Mucosa of rectum (tissue), 2 donors: ENCODE data around the gene SLC6A3.

ENCODE experiments used
- H3K27ac ChIP-seq, 2 donors: one replicate each; pipeline ENCODE4 v1.7.0; 2013; ENCODE audit warnings: inconsistent platforms in 2 of 2, low read depth in 2 of 2, low read length in 2 of 2
- H3K27me3 ChIP-seq, 2 donors: one replicate each; pipeline ENCODE4 v1.7.0; 2013; ENCODE audit warnings: low read length in 2 of 2; ENCODE audit not compliant: control insufficient read depth in 2 of 2, insufficient read depth in 2 of 2
- H3K36me3 ChIP-seq, 2 donors: one replicate each; pipeline ENCODE4 v1.7.0; 2013; ENCODE audit warnings: low read length in 2 of 2; ENCODE audit not compliant: control insufficient read depth in 2 of 2, insufficient read depth in 2 of 2
- H3K4me1 ChIP-seq, 2 donors: one replicate each; pipeline ENCODE4 v1.7.0; 2013; ENCODE audit warnings: low read length in 2 of 2, mild to moderate bottlenecking in 1 of 2; ENCODE audit not compliant: control insufficient read depth in 2 of 2, insufficient read depth in 2 of 2
- H3K4me3 ChIP-seq, 2 donors: one replicate each; pipeline ENCODE4 v1.7.0; 2013; ENCODE audit warnings: low read length in 2 of 2
- H3K9ac ChIP-seq, 2 donors: one replicate each; pipeline ENCODE4 v1.7.0; 2013; ENCODE audit warnings: low read length in 2 of 2, low read depth in 1 of 2, mild to moderate bottlenecking in 1 of 2
- H3K9me3 ChIP-seq, 2 donors: one replicate each; pipeline ENCODE4 v1.7.0; 2013; ENCODE audit warnings: low read length in 2 of 2; ENCODE audit not compliant: control insufficient read depth in 2 of 2
- donor health status: healthy.
- donor health status: Normal muscosa, but diverticular disease.

SLC6A3 gene

GRCh38 chr5:1421521-1422341, 23.5 kb downstream of the SLC6A3 start:
- Histone ChIP-seq H3K4me1 (no peaks in the 10 kb centered on the region), H3K27me3 (no peaks in the 10 kb centered on the region), H3K27ac (no peak overlapping the region), H3K36me3 (no peaks in the 10 kb centered on the region), H3K4me3 (no peak overlapping the region), H3K9ac (no peak overlapping the region), H3K9me3 (no peaks in the 10 kb centered on the region)

- Histone ChIP-seq H3K4me1 (no peaks in the 10 kb centered on the region), H3K27me3 (no peaks in the 10 kb centered on the region), H3K27ac (no peak overlapping the region), H3K9me3 (no peaks in the 10 kb centered on the region), H3K9ac (no peak overlapping the region), H3K4me3 (no peak overlapping the region), H3K36me3 (no peaks in the 10 kb centered on the region)
These were observed 24.7 kb downstream of the SLC6A3 start for GRCh38 chr5:1420211-1421195.

- H3K9me3 ChIP-seq: no peaks in the 10 kb centered on the region
- H3K4me3 ChIP-seq: no peak overlapping the region
- no peaks in the 10 kb centered on the region for H3K36me3 ChIP-seq
- H3K27me3 ChIP-seq: no peaks in the 10 kb centered on the region
- H3K27ac ChIP-seq: no peak overlapping the region
- no peak overlapping the region for H3K9ac ChIP-seq
- no peaks in the 10 kb centered on the region for H3K4me1 ChIP-seq
These were observed 25.6 kb downstream of the SLC6A3 start for GRCh38 chr5:1419476-1420210.

GRCh38 chr5:1418921-1419280, 26.3 kb downstream of the SLC6A3 start:
- Histone ChIP-seq H3K9ac (no peak overlapping the region), H3K36me3 (no peaks in the 10 kb centered on the region), H3K9me3 (no peaks in the 10 kb centered on the region), H3K27me3 (no peaks in the 10 kb centered on the region), H3K4me1 (no peaks in the 10 kb centered on the region), H3K4me3 (no peak overlapping the region), H3K27ac (no peak overlapping the region)

- no peak overlapping the region for H3K9ac ChIP-seq
- no peaks in the 10 kb centered on the region for H3K27me3 ChIP-seq
- H3K4me1 ChIP-seq: no peaks in the 10 kb centered on the region
- H3K36me3 ChIP-seq: no peaks in the 10 kb centered on the region
- H3K4me3 ChIP-seq: no peak overlapping the region
- H3K27ac ChIP-seq: no peak overlapping the region
- H3K9me3 ChIP-seq: no peaks in the 10 kb centered on the region
These were observed 26.9 kb downstream of the SLC6A3 start for GRCh38 chr5:1418238-1418920.

- Histone ChIP-seq H3K4me3 (no peak overlapping the region), H3K9ac (no peak overlapping the region), H3K27me3 (no peaks in the 10 kb centered on the region)
These were observed 27.5 kb downstream of the SLC6A3 start for GRCh38 chr5:1417586-1418225.

GRCh38 chr5:1416856-1417469, 28.3 kb downstream of the SLC6A3 start:
- Histone ChIP-seq H3K4me3 (no peak overlapping the region), H3K4me1 (no peaks in the 10 kb centered on the region), H3K27me3 (no peaks in the 10 kb centered on the region), H3K27ac (no peak overlapping the region), H3K9me3 (no peaks in the 10 kb centered on the region), H3K9ac (no peak overlapping the region), H3K36me3 (no peaks in the 10 kb centered on the region)

More at GRCh38 chr5:1417586-1418225, 27.5 kb downstream of the SLC6A3 start:
- Histone ChIP-seq H3K27ac (no peak overlapping the region), H3K9me3 (no peaks in the 10 kb centered on the region), H3K4me1 (no peaks in the 10 kb centered on the region), H3K36me3 (no peaks in the 10 kb centered on the region)

GRCh38 chr5:1415626-1416360, 29.4 kb downstream of the SLC6A3 start:
- H3K4me1 ChIP-seq: no peaks in the 10 kb centered on the region
- H3K9ac ChIP-seq: no peak overlapping the region
- no peaks in the 10 kb centered on the region for H3K36me3 ChIP-seq
- no peak overlapping the region for H3K27ac ChIP-seq
- no peaks in the 10 kb centered on the region for H3K9me3 ChIP-seq
- H3K4me3 ChIP-seq: no peak overlapping the region
- H3K27me3 ChIP-seq: no peaks in the 10 kb centered on the region
